RCC 7860 (cell line): ENCODE measurements around the gene LSM12.
"Not testable (repeated sequence)": the region's sequence is repeated elsewhere in the genome, so short reads cannot be mapped to it uniquely, and the experiment has no call there.

Experiments used
- DNase-seq: peaks from one replicate; pipeline ENCODE4 v3.0.0-alpha.2; 2015; ENCODE audit warnings: low spot score
- FAIRE-seq: peaks from 2 replicates; lab custom pipeline; 2012; peaks lifted over from hg19 to GRCh38; lab: Jason Lieb, UNC

The LSM12 gene

DNA sequence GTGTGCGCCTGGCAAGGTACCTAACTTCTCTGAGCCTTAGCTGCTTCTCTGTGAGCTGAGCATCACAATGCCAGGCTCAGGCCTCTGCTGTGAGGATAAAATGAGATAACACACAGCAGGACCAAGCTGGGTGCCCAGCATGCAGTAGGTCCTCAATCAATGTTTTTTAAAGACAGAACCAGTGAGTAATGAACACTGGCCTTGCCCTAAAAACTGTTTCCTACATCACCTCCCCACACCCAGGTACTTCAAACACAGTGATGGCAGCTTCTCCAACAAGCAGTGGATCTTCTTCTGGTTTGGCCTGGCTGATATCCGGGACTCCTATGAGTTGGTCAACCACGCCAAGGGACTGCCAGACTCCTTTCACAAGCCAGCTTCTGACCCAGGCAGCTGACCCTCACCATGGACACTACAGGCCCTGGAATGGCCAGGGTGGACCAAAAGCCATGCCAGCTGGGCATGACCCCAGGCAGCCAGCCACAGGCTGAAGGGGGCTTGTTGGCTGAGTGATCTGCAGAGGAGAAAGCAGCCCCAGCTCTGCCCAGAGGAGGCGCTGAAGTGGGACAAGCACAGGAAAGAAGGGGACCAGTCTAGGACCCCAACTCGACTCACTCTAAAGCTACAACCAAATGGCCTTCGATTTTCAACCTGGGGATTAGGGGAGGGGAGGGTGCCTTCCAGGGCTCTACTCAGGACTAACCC, 58.1 kb downstream of the LSM12 start:
- DNase-seq (no peak), FAIRE-seq (no peak)

DNA sequence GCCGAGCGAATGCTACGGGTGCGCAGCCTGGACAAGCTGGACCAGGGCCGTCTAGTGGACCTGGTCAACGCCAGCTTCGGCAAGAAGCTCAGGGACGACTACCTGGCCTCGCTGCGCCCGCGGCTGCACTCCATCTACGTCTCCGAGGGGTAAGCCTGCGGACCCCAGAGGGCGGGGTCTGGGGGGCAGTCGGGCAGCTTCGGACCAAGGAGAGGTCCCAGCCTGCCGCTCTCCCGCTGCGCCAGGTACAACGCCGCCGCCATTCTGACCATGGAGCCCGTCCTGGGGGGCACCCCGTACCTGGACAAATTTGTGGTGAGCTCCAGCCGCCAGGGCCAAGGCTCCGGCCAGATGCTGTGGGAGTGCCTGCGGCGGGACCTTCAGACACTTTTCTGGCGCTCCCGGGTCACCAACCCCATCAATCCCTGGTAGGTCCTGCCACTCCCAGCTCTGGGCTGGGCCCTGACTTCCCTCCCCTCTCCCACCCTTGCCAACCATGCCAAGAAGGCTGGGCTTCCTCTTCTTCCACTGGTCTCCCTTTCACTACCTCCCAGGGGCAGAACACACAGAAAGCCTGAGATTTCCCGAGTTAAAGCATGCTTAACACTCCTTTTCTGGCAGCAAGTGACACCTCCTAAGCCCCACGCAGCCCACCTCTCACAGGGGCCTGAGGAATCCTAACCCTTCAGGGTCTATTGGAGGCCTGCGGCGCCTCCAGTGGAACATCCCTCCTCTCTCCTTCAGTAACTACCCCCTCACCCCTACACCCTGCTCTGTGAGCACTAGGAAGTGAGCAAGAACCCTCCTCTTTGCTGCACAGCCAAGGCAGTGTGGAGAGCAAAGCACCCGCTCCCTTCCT, 58.9 kb downstream of the LSM12 start:
- FAIRE-seq (no peak), DNase-seq (no peak)

DNA sequence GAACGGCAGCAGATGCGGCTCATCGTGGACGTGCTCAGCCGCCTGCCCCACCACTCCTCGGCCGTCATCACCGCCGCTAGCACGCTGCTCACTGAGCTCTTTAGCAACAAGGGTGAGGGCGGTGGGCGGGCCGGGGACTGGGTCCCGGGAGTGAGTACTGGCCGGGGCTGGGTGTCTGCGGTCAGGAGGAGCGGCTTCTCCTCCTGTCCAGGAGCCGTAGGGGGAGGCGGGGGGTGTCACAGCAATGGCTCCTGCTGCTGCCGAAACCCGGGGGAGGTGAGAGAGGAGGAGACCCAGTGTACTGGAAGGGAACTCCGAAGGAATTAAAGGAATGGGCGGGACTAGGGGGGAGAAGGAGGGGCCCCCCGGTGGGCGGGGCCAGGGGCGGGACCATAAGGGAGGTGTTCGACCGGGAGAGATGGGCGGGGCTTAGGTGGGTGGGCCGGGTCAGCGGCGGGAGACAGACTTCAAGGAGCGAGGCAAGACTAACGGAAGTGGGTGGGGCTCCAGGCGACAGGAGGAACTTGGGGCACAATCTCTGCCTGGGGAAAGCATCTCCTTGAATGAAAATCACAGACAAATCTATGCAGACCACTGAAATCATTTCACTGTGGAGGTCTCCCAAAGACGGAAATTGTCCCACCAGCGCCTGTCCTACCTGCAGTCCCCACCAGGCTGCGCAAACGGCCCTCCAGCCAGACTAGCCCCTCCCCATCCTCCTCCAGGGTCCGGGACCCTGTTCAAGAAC, 59.7 kb downstream of the LSM12 start:
- FAIRE-seq (peak; percentile 14), DNase-seq (peak; percentile 85)

DNA sequence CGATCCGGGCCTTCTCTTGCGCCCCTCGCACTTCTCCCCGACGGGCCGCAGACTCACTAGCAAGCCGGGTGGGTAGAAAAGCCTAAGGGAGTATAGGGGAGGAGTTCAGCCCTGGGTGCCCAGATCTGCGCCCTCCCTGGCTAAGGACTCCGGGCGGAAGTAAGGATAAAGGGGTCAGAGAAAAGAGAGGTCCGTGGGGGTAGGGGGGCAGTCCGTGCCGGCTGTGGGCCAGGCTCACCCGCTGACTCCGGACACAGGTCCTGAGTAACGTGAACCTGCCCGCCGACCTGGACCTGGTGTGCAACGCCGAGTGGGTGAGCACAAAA, 60.2 kb downstream of the LSM12 start:
- no peak for FAIRE-seq
- DNase-seq: no peak

DNA sequence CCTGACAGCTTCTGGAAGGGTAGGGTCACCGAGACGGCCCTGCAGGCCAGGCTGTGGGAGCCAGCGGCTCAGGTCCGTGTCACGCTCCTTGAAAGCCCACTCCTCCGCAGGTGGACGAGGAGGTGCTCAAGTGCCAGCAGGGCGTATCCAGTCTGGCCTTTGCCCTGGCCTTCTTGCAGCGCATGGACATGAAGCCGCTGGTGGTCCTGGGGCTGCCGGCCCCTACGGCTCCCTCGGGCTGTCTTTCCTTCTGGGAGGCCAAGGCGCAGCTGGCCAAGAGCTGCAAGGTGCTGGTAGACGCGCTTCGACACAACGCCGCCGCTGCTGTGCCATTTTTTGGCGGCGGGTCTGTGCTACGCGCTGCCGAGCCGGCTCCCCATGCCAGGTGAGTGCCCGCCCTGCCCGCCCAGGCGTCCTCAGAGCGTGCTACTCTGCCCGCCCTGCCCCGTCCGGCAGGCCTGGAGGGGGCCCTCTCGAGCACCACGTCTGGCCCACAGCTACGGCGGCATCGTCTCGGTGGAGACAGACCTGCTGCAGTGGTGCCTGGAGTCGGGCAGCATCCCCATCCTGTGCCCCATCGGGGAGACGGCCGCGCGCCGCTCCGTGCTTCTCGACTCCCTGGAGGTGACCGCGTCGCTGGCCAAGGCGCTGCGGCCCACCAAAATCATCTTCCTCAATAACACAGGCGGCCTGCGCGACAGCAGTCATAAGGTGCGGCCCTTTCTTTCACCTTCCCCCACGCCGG, 60.8 kb downstream of the LSM12 start:
- no peak for DNase-seq
- no peak for FAIRE-seq

DNA sequence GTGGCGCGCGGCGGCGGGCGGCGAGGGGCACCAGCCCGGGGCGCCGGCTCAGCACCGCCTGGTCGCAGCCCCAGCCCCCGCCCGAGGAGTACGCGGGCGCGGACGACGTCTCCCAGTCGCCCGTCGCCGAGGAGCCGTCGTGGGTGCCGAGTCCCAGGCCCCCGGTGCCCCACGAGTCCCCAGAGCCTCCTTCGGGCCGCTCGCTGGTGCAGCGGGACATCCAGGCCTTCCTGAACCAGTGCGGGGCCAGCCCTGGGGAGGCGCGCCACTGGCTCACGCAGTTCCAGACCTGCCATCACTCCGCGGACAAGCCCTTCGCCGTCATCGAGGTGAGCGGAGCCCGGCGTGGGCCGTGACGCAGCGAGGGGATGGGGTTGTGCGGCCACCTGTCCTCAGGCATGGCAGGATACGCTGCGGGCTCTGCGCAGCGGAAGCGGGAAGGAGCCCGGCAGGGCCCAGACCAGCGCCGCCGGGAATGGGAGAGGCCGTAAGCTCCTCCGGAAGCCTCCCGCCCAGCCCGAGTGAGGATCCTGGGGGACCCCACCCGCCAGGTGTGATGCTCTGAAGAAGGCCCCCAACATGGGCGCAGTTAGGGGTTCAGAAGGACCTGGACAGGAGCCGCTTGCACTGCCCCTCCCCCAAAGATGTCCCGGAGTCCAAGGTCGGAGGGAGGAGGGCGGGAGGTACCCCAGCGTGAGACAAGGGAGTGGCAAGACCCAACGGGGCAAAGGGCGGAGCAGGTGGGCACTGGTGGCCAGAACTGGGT, 61.5 kb downstream of the LSM12 start:
- FAIRE-seq (no peak), DNase-seq (no peak)

DNA sequence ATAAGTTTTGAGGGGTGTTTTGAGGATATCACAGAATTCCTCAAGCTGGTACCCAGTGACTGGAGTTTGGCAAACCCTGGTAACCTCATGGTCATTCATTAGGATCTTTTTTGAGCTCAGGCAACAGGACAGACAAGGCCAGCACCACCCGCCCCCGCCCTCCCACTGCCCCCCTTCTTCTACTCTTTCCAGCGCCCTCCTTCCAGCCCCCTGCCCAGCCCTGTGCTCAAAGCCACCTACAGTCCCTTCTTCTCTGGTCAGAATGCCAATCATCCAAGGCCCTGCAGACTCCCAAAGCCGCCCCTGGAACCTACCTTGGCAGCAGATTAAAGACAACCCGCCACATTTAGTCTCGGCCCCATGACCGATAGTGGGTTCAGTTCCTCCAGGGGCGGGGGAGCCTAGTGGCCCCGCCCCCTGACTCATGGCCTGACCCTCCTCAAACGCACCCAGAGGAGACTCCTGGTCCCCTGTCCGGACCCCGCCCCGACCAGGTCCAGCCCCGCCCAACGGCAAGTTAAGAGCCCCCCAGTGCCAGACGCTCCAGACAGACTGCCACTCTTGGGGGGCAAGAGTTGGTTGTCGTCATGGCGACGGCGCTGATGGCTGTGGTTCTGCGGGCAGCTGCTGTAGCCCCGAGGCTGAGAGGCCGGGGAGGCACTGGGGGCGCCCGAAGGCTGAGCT, 62.3 kb downstream of the LSM12 start, which contains the start of gene NAGS:
TSS of gene NAGS (plus strand) at position 546 of the 684 bp plus-strand sequence. CDS start at position 588, 42 bp downstream.
- no peak for DNase-seq

DNA sequence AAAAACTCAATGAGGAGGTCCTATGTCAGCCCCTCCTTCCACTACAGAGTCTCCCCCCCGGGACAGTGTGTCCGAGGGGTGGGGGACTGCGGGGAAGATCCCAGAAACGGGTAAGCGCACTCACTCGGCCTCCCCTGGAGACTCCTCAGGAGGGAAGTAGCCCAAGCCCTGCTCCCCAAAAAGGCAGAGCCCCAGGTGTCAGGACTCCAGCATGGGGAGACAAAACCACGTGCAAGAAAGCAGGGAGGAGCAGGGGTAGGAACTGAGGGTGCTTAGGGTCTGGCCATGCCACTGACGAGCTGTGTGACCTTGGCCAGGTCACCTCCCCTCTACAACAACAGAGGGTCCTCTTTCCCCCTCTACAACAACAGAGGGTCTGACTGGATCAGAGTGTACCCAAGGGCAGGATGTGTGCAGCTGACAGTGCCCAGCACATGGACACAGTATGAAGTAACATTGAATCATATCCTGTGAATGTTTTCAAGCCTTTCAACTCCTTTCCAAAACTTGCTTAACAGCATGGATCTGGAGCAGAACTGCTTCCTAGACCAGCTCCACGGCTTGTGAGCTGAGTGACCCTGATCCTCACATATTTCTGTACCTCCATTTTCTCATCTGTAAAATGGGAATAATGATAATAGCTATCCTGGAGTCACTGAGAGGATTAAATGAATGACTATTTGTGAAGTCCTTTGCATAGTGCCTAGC, 64.2 kb downstream of the LSM12 start:
- DNase-seq (peak; percentile 32), FAIRE-seq (no peak)

More for the DNA sequence above, 62.3 kb downstream of the LSM12 start, which contains the start of gene NAGS:
- no peak for FAIRE-seq

DNA sequence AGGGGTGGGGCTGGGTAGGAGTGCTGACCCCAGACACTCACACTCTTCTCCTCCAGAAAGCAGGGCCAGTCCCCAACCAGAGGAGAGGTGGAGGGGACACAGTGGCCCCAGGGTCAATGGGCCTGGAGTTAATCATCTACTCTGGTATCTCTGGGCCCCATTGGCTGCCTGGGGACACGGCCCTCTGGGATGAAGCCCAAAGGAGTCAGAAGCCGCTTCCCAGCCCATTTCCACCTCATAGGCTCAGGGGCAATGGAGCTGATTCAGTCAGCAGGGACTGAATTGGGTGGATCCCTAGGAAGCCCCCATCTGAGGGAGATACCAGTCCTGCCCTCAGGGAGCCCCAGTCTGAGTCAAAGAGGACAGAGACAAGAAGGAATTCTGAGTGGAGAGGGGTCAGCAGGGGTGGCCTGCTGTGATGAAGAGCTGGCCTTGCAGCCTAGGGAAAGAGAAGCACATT, 65.0 kb downstream of the LSM12 start:
- FAIRE-seq: no peak

DNA sequence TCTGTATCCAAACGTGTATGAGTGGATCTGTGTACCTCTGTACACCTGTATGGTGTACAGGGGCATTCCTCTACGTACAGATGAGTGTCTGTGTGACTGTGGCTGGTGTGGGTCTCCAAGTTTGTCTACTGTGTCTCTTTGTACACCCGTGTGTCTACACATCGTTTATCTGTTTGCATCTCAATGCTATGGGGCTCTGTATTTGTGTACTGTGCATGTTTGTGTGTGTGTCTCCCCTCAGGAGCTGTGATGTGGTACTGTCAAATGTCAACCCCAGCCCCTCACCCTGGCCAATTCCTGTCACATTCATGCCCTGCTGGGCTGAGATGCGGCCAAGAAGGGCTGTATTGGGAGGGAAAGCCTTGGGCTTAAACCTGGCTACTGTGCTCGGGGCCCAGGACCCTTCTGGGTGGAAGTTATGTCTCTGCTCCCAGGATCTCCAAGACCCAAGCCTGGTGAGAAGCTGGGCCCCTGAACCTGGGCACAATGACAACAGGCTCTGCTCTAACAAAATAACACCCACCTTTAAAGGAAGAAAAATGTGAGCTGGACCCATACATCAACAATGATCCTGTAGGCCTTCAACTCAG, 65.5 kb downstream of the LSM12 start:
- FAIRE-seq: no peak
- DNase-seq: no peak

More for the DNA sequence above, 65.0 kb downstream of the LSM12 start:
- DNase-seq: no peak

DNA sequence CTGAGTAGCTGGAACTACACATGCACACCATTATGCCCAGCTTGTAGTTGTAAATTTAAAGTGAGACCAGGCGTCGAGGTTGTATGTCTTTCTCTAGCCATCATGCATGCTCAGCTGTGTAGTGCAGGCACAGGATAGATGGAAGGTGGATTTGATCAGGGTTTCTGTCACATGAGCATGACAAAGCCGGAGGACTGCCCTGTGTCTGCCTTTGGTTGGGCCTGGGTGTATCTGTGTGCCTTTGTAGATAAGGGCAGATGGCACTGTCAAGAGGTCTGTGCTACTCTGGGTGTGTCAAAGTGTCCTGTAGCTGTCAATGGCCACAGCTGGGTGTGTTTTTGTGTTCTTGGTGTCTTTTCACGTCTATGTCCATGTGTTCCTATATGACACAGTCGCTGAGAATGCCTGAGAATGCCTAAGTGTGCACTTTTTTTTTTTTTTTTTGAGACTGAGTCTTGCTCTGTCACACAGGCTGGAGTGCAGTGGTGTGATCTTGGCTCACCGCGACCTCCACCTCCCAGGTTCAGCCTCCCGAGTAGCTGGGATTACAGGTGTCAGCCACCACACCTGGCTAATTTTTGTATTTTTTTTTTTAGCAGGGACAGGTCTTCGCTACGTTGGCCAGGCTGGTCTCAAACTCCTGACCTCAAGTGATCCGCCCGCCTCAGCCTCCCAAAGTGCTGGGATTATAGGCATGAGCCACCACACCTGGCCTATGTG, 66.2 kb downstream of the LSM12 start:
- no peak for DNase-seq
- no peak for FAIRE-seq

DNA sequence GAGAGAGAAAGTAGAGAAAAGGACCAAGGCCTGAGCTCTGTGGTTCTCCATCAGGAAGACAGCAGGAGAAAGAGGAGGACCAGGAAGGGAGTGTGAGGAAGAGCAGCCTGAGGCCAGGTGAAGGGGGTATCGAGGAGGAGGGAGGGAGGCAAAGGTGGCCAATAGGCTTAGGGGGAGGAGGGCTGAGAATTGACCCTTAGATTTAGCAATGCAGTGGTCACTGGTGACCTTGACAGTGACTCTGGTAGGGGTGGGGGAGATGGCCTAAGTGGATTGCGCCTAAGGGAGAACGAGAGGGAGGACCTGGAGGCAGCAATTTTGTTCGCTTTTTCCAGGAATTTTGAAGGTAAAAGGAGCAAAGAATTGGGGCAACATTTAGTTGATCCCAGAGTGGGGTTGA, 67.4 kb downstream of the LSM12 start:
- no peak for FAIRE-seq
- DNase-seq: no peak

DNA sequence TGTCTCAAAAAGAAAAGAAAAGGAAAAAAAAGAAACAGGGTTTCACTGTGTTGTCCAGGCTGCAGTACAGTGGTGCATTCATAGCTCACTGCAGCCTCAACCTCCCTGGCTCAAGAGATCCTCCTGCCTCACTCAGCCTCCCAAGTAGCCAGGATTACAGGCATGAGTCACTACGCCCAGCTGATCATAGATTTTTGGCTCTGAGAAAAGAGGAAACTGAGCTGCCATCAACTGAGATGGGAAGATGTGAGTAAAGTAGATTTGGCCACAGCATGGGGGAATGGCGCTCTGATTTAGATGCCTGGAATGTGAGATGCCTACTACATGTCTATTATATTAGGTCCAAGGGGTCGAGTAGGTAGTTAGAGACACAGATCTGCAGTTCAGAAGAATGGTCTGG, 67.9 kb downstream of the LSM12 start:
- FAIRE-seq (no peak), DNase-seq (no peak)

DNA sequence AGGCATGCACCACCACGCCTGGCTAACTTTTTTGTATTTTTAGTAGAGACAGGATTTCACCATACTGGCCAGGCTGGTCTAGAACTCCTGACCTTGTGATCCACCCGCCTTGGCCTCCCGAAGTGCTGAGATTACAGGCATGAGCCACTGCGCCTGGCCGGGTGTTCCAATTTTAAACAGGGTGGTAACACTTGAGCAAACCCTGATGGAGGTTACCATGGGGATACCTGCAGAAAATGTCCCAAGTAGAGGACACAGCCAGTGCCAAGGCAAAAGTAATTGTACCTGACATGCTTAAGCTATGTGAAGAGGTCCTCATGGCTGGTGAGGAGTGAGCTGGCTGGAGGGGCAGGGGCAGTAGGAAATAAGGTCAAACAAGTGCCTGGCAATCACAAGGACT, 69.3 kb downstream of the LSM12 start:
- not testable (repeated sequence) for DNase-seq, FAIRE-seq

DNA sequence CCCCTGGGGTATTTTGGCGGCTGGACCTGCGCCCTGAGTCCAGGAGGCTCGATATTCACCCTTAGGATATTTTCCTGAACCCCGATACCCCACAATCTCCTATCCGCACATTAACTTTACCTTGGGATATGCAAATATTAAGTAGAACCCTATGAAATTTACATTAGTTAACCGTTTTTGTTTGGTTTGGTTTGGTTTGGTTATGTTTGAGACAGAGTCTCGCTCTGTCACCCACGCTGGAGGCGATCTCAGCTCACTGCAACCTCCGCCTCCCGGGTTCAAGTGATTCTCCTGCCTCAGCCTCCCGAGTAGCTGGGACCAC, 71.4 kb downstream of the LSM12 start:
- DNase-seq (no peak), FAIRE-seq (no peak)

DNA sequence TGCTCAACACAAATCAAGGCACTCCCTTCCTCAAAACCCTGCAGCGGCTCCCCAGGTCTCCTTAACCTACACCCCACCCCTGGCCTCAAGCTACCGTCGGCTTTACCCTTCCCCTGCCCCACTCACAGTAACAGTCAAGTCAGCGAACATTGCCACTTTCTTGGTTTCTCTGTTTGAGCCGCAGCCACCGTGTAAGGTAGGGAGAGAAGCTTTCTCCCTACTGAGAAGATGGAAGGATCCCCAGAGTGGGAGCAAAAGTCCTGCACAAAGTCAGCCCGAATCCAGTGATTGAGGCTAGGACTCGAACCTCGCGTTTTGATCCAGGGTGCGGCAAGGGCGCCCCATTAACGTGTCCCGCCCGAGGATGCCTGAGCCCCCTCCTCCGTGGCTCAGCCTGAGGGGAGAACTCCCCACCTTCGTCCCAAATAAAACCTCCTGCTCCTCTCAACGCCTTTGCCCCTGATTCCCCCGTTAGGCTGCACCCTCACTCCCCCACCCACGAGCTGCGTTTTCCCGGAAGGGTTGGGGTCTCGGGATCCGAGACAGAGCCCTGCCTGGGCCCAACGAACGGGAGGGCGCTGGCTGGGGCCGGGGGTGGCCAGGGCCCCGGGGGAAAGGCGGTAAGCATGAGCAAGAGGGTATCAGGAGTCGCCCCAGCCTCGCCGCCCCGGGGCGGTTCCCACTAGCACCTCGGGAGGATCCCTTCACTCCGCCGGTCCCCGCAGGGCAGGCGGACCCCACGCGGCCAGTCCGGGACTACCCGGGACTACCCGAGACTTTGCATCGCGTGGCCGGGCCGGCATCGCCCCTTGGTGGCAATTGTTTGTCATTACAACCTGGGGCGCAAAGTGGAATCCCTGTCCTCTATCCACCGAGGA, 72.0 kb downstream of the LSM12 start:
- DNase-seq (peak; percentile 10), FAIRE-seq (no peak)

DNA sequence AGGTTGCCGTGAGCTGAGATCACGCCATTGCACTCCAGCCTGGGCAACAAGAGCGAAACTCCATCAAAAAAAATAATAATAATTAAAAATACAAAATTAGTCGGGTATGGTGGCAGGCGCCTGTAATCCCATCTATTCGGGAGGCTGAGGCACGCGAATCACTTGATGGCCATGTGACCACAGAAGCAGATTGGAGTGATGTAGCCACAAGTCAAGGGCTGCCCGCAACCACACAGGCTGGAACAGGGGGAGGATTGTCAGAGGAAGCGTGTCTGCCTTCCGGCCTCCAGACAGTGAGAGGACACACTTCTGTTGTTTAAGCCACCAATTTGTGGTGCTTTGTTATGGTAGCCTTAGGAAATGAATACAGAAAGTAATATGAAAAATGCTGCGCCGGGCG, 73.8 kb downstream of the LSM12 start:
- FAIRE-seq (no peak), DNase-seq (no peak)
